Endometrium (tissue), 2 donors: ENCODE results near the gene POM121.
"Not testable (repeated sequence)": the region's sequence is repeated elsewhere in the genome, so short reads cannot be mapped to it uniquely, and the experiment has no call there.

Experiments
- FAIRE-seq: peaks from 2 replicates; lab custom pipeline; 2012; peaks lifted over from hg19 to GRCh38; lab: Jason Lieb, UNC
- donor health status: control.
- donor health status: control.

The POM121 gene

GRCh38 chr7:72949686-72950085, 24.8 kb downstream of the POM121 start:
- FAIRE-seq: not testable (repeated sequence)

GRCh38 chr7:72950432-72950831, 25.5 kb downstream of the POM121 start:
- not testable (repeated sequence) for FAIRE-seq

GRCh38 chr7:72953901-72954562, 29.1 kb downstream of the POM121 start:
- FAIRE-seq: not testable (repeated sequence)

GRCh38 chr7:72954563-72955198, 29.8 kb downstream of the POM121 start:
- not testable (repeated sequence) for FAIRE-seq

GRCh38 chr7:72960029-72960428, 35.1 kb downstream of the POM121 start:
- not testable (repeated sequence) for FAIRE-seq

- FAIRE-seq: not testable (repeated sequence)
Observed at GRCh38 chr7:72960626-72961345, 35.9 kb downstream of the POM121 start.

- FAIRE-seq: not testable (repeated sequence)
Observed at GRCh38 chr7:72961346-72961650, 36.4 kb downstream of the POM121 start.

GRCh38 chr7:72963056-72963455, 38.2 kb downstream of the POM121 start:
- not testable (repeated sequence) for FAIRE-seq

- FAIRE-seq: not testable (repeated sequence)
Observed at GRCh38 chr7:72965186-72965975, 40.5 kb downstream of the POM121 start.

- not testable (repeated sequence) for FAIRE-seq
Observed at GRCh38 chr7:72966892-72967291, 42.0 kb downstream of the POM121 start.

- FAIRE-seq: not testable (repeated sequence)
Observed at GRCh38 chr7:72968980-72969516, 44.2 kb downstream of the POM121 start, which contains the start of gene TRIM74. TRIM74 (minus strand) TSS chr7:72969466; CDS start chr7:72966157, 3,309 bp downstream.

- FAIRE-seq: not testable (repeated sequence)
Observed at GRCh38 chr7:72969688-72970087, 44.8 kb downstream of the POM121 start.

GRCh38 chr7:72971505-72971904, 46.6 kb downstream of the POM121 start:
- FAIRE-seq: not testable (repeated sequence)

GRCh38 chr7:72974781-72975180, 49.9 kb downstream of the POM121 start:
- not testable (repeated sequence) for FAIRE-seq

GRCh38 chr7:72975656-72976286, 50.9 kb downstream of the POM121 start:
- not testable (repeated sequence) for FAIRE-seq

GRCh38 chr7:72976434-72976833, 51.5 kb downstream of the POM121 start:
- not testable (repeated sequence) for FAIRE-seq

GRCh38 chr7:72980382-72980781, 55.5 kb downstream of the POM121 start:
- not testable (repeated sequence) for FAIRE-seq

GRCh38 chr7:72982084-72982483, 57.2 kb downstream of the POM121 start:
- not testable (repeated sequence) for FAIRE-seq

- FAIRE-seq: not testable (repeated sequence)
Observed at GRCh38 chr7:72990146-72990913, 65.4 kb downstream of the POM121 start.

GRCh38 chr7:72995484-72995883, 70.6 kb downstream of the POM121 start:
- FAIRE-seq: not testable (repeated sequence)
